ENCODE results near the gene APEH. TPM values are rescaled to one million over a fixed set of nuclear protein-coding genes. Genes with fewer than 3 reads are reported as not detected.

The APEH gene
- total and polyA plus RNA-seq, 10 of the 15 experiments (the other 5 are each of a cell fraction or from before 2014, with no cell fraction given): 74.4 to 214 (median 131) TPM

- TF ChIP-seq ATF3 (IDR thresholded peaks at IDR 0.05; ENCODE audit: borderline replicate concordance, extremely low read depth, low read depth, low read length) (no peak; the same call in 1 of the 2 replicates), NBN (IDR thresholded peaks at IDR 0.05) (0 out of 2 replicates have a peak, but pooled peaks have one; percentile 8), GABPA (IDR thresholded peaks at IDR 0.05; ENCODE audit: low read depth) (no peak), MTA2 (IDR thresholded peaks at IDR 0.05; ENCODE audit: low read depth) (no peak), IRF3 (IDR thresholded peaks at IDR 0.05) (peak; percentile 75), ZZZ3 (IDR thresholded peaks at IDR 0.05; ENCODE audit: control insufficient read depth, insufficient read length, low read depth) (no peak), PRDM15 (CRISPR knock-in tag; IDR thresholded peaks at IDR 0.05) (no peak), SMAD1 (IDR thresholded peaks at IDR 0.05; ENCODE audit: low read depth, partially characterized antibody) (peak; percentile 31), TCF12 (IDR thresholded peaks at IDR 0.05; ENCODE audit: low read depth, low read length) (no peak), IKZF1 (conservative IDR thresholded peaks at IDR 0.05) (peak; percentile 72), CTCF (IDR thresholded peaks at IDR 0.05 in 2 of 3, conservative IDR thresholded peaks at IDR 0.05 in 1 of 3; ENCODE audit: control insufficient read depth in 2 of 3, extremely low read depth in 1 of 3, insufficient read depth in 1 of 3, low read depth in 3 of 3, low read length in 3 of 3) (no peak), REST (IDR thresholded peaks at IDR 0.05; ENCODE audit: low read depth, low read length) (no peak)
These were observed 49.7 kb downstream of the APEH start, which contains the start of gene GMPPB (continued) for GRCh38 chr3:49723628-49724551.

Measured in GM12878 (cell line).